Liver (tissue), 9 donors: ENCODE data around the gene SPOUT1. TPM values are rescaled to one million over a fixed set of nuclear protein-coding genes. Genes with fewer than 3 reads are reported as not detected.

Experiments used
- DNase-seq: peaks from one replicate; pipeline ENCODE4 v3.0.0-alpha.2; 2017; ENCODE audit warnings: low spot score
- H3K27ac ChIP-seq, 2 donors: one replicate each; pipeline ENCODE4 v1.7.0; 2013; ENCODE audit warnings: inconsistent platforms in 2 of 2, low read length in 2 of 2, control low read depth in 1 of 2, low read depth in 1 of 2, mild to moderate bottlenecking in 1 of 2
- H3K27me3 ChIP-seq, 4 donors: one replicate each; pipeline versions ENCODE4 v1.6.1 to v1.7.0; 2013; ENCODE audit warnings: low read length in 3 of 4, inconsistent platforms in 1 of 4, mild to moderate bottlenecking in 1 of 4, moderate library complexity in 1 of 4; ENCODE audit not compliant: control insufficient read depth in 4 of 4, insufficient read depth in 4 of 4
- H3K36me3 ChIP-seq, 4 donors: one replicate each; pipeline versions ENCODE4 v1.6.1 to v1.7.0; 2013; ENCODE audit warnings: low read length in 3 of 4, mild to moderate bottlenecking in 3 of 4, low read depth in 1 of 4, moderate library complexity in 1 of 4; ENCODE audit not compliant: control insufficient read depth in 4 of 4, insufficient read depth in 3 of 4
- H3K4me1 ChIP-seq, 4 donors: one replicate each; pipeline versions ENCODE4 v1.6.1 to v1.7.0; 2013; ENCODE audit warnings: low read length in 3 of 4, mild to moderate bottlenecking in 3 of 4, moderate library complexity in 1 of 4; ENCODE audit not compliant: control insufficient read depth in 4 of 4, insufficient read depth in 4 of 4
- H3K4me3 ChIP-seq, 3 donors: one replicate each; pipeline versions ENCODE4 v1.6.1 to v1.7.0; 2013; ENCODE audit warnings: low read length in 3 of 3, control low read depth in 1 of 3, low read depth in 1 of 3, mild to moderate bottlenecking in 1 of 3
- H3K9ac ChIP-seq, 2 donors: one replicate each; pipeline ENCODE4 v1.7.0; 2013; ENCODE audit warnings: low read length in 2 of 2, mild to moderate bottlenecking in 2 of 2, moderate library complexity in 2 of 2, control low read depth in 1 of 2, low read depth in 1 of 2
- H3K9me3 ChIP-seq, 4 donors: one replicate each; pipeline versions ENCODE4 v1.6.1 to v1.7.0; 2013; ENCODE audit warnings: low read length in 3 of 4; ENCODE audit not compliant: control insufficient read depth in 4 of 4
- ATF3 ChIP-seq: IDR thresholded peaks from 2 replicates; pipeline ENCODE4 v1.6.1; 2016; ENCODE audit warnings: antibody characterized with exemption
- CTCF ChIP-seq: fragments of 150-350 bp; IDR thresholded peaks from 2 replicates; pipeline ENCODE4 v1.5.1; 2017; ENCODE audit warnings: improper control_type of control experiment, low read depth, low read length; ENCODE audit not compliant: missing input control
- FOXA1 ChIP-seq: IDR thresholded peaks from 2 replicates; pipeline ENCODE4 v1.6.1; 2016; ENCODE audit warnings: antibody characterized with exemption
- FOXA2 ChIP-seq: IDR thresholded peaks from 2 replicates; pipeline ENCODE4 v1.6.1; 2016; ENCODE audit warnings: antibody characterized with exemption
- GABPA ChIP-seq, 2 donors: IDR thresholded peaks in 1 of 2; conservative IDR thresholded peaks in 1 of 2; 2 replicates each; pipeline ENCODE4 v1.6.1; 2016; ENCODE audit warnings: antibody characterized with exemption in 2 of 2, mild to moderate bottlenecking in 1 of 2, moderate library complexity in 1 of 2
- HNF4A ChIP-seq, 2 donors: conservative IDR thresholded peaks; 2 replicates each; pipeline ENCODE4 v1.6.1; 2016; ENCODE audit warnings: antibody characterized with exemption in 2 of 2, mild to moderate bottlenecking in 2 of 2
- HNF4G ChIP-seq: IDR thresholded peaks from 2 replicates; pipeline ENCODE4 v1.6.1; 2016; ENCODE audit warnings: antibody characterized with exemption
- MAX ChIP-seq: IDR thresholded peaks from 2 replicates; pipeline ENCODE4 v1.6.1; 2016; ENCODE audit warnings: antibody characterized with exemption
- NR2F2 ChIP-seq: IDR thresholded peaks from 2 replicates; pipeline ENCODE4 v1.6.1; 2016; ENCODE audit warnings: antibody characterized with exemption
- RAD21 ChIP-seq, 2 donors: IDR thresholded peaks; 2 replicates each; pipeline ENCODE4 v1.6.1; 2016; ENCODE audit warnings: antibody characterized with exemption in 2 of 2, mild to moderate bottlenecking in 2 of 2
- REST ChIP-seq: IDR thresholded peaks from 2 replicates; pipeline ENCODE4 v1.6.1; 2016; ENCODE audit warnings: antibody characterized with exemption, mild to moderate bottlenecking
- RXRA ChIP-seq, 2 donors: IDR thresholded peaks; 2 replicates each; pipeline ENCODE4 v1.6.1; 2017 to 2018; ENCODE audit warnings: antibody characterized with exemption in 2 of 2, mild to moderate bottlenecking in 1 of 2
- SP1 ChIP-seq: IDR thresholded peaks from 2 replicates; pipeline ENCODE4 v1.6.1; 2018; ENCODE audit warnings: antibody characterized with exemption, mild to moderate bottlenecking
- YY1 ChIP-seq: IDR thresholded peaks from 2 replicates; pipeline ENCODE4 v1.6.1; 2016; ENCODE audit warnings: antibody characterized with exemption, mild to moderate bottlenecking
- ZBTB33 ChIP-seq: IDR thresholded peaks from 2 replicates; pipeline ENCODE4 v1.6.1; 2016; ENCODE audit warnings: antibody characterized with exemption
- WGBS: extraction: QIAGEN DNeasy Blood & Tissue Kit; methylation state at CpG from one replicate; pipeline ENCODE4 v1.1.7; 2013; 5-methylcytosine and 5-hydroxymethylcytosine counted together
- polyA plus RNA-seq, 2 donors: library from polyadenylated mRNA; stranded (reverse) in 1 of 2; unstranded in 1 of 2; fragments of 200-250 nt in 1 of 2; fragments of >200 nt in 1 of 2; fragmentation: Nextera tagmentation in 1 of 2; extraction: Ambion mirVana in 1 of 2; gene quantifications; one replicate each; pipeline versions ENCODE4 v1.2.1 to v1.2.3, GENCODE V29; 2013 to 2015
- total RNA-seq, 2 donors: library from RNA; depleted of rRNA; stranded (reverse); fragments of >200 nt; gene quantifications; one replicate each; pipeline ENCODE4 v1.2.3, GENCODE V29; 2014
- donor health status: healthy.
- donor health status: healthy.
- donor health status: healthy.
- donor health status: healthy.
- donor health status: healthy.

The SPOUT1 gene
- total and polyA plus RNA-seq, 4 donors = 9.0 to 30.1 (median 14.5) TPM

GRCh38 chr9:128792978-128793686 lies 36.5 kb downstream of the SPOUT1 start:
- no peaks in the 10 kb centered on the region for H3K27me3 ChIP-seq
- no peak for DNase-seq
- 71% methylated on average over 8 of the region's 8 CpGs for WGBS
- H3K9me3 ChIP-seq = no peaks in the 10 kb centered on the region
- TF ChIP-seq RAD21 (IDR thresholded peaks at IDR 0.05) = no peak
- no peak for TF ChIP-seq FOXA2
- TF ChIP-seq YY1 = no peak
- TF ChIP-seq REST = no peak
- no peak for TF ChIP-seq MAX
- peak; percentile 37 for TF ChIP-seq SP1
- TF ChIP-seq NR2F2 = no peak
- TF ChIP-seq ZBTB33 = no peak
- peak; percentile 67 to 86 for TF ChIP-seq HNF4A (conservative IDR thresholded peaks at IDR 0.05)
- no peak for TF ChIP-seq FOXA1
- peak; percentile 38 for TF ChIP-seq HNF4G
- peak; percentile 42 to 48 for TF ChIP-seq RXRA (IDR thresholded peaks at IDR 0.05)
- no peak for TF ChIP-seq GABPA (IDR thresholded peaks at IDR 0.05 in 1 of 2, conservative IDR thresholded peaks at IDR 0.05 in 1 of 2)
- no peak for TF ChIP-seq ATF3
- no peak for TF ChIP-seq CTCF
- no peak overlapping the region for H3K9ac ChIP-seq
- no peak overlapping the region for H3K4me3 ChIP-seq
- no peak overlapping the region for H3K27ac ChIP-seq
- peaks cover 2 to 34% (median 15%) of the 10 kb centered on the region in 4 donors for H3K36me3 ChIP-seq
- peaks cover 3 to 34% (median 26%) of the 10 kb centered on the region in 4 donors for H3K4me1 ChIP-seq
